ENCODE results near the gene MYB.

DNA sequence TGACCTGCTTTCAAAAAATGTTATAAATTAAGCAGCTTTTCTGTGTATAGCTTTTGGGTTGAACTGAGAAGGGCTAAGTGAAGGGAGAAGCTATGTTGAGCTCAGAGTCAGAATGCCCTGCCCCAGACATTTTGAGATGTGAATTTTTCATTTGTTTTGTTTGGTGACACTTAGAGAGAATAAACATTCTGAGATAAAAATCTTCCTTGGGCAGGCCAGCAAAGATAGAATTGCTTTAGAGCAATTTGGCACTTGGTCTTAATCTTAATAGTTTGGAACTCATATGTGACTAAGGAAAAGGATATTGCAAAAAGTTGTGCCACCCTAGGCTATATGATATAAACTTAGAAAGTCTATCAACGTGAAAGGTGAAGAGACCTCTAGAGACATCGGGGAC lies 30.2 kb downstream of the MYB start:
- TF ChIP-seq, protein P1, sequence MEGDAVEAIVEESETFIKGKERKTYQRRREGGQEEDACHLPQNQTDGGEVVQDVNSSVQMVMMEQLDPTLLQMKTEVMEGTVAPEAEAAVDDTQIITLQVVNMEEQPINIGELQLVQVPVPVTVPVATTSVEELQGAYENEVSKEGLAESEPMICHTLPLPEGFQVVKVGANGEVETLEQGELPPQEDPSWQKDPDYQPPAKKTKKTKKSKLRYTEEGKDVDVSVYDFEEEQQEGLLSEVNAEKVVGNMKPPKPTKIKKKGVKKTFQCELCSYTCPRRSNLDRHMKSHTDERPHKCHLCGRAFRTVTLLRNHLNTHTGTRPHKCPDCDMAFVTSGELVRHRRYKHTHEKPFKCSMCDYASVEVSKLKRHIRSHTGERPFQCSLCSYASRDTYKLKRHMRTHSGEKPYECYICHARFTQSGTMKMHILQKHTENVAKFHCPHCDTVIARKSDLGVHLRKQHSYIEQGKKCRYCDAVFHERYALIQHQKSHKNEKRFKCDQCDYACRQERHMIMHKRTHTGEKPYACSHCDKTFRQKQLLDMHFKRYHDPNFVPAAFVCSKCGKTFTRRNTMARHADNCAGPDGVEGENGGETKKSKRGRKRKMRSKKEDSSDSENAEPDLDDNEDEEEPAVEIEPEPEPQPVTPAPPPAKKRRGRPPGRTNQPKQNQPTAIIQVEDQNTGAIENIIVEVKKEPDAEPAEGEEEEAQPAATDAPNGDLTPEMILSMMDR (conservative IDR thresholded peaks at IDR 0.05; ENCODE audit: low read depth, low read length) = no peak
- TF ChIP-seq EZH2 (IDR thresholded peaks at IDR 0.05; ENCODE audit: borderline replicate concordance, low read depth, low read length, poor library complexity, severe bottlenecking) = no peak
